CD14-positive monocyte (primary cell): Measurements from ENCODE around the gene IL22. TPM values are rescaled to one million over a fixed set of nuclear protein-coding genes. Genes with fewer than 3 reads are reported as not detected.

Experiments
- DNase-seq, 3 donors: peaks; one replicate each; pipeline ENCODE4 v3.0.0-alpha.2; 2011 to 2022
- H2AFZ ChIP-seq: 2 replicates; pipeline ENCODE4 v1.6.0; 2012; ENCODE audit warnings: mild to moderate bottlenecking, low read depth, low read length, inconsistent platforms; ENCODE audit not compliant: insufficient read depth, poor library complexity, severe bottlenecking
- H3K27ac ChIP-seq, 2 donors: 1 replicate in 1 of 2; 2 replicates in 1 of 2; pipeline ENCODE4 v1.5.1; 2012 to 2013; ENCODE audit warnings: low read length in 2 of 2, control low read depth in 1 of 2, inconsistent platforms in 1 of 2, low read depth in 1 of 2, mild to moderate bottlenecking in 1 of 2
- H3K27me3 ChIP-seq, 2 donors: one replicate each; pipeline versions ENCODE4 v1.6.0 to v1.6.1; 2011 to 2013; ENCODE audit warnings: low read length in 2 of 2; ENCODE audit not compliant: control insufficient read depth in 2 of 2, insufficient read depth in 2 of 2
- H3K36me3 ChIP-seq, 2 donors: replicated peaks in 1 of 2; 1 replicate in 1 of 2; 2 replicates in 1 of 2; pipeline versions ENCODE4 v1.5.1 to v1.6.1; 2012 to 2013; ENCODE audit warnings: low read length in 2 of 2, control low read depth in 1 of 2, inconsistent platforms in 1 of 2, mild to moderate bottlenecking in 1 of 2; ENCODE audit not compliant: insufficient read depth in 2 of 2, control insufficient read depth in 1 of 2
- H3K4me1 ChIP-seq, 2 donors: 1 replicate in 1 of 2; 2 replicates in 1 of 2; pipeline versions ENCODE4 v1.5.1 to v1.6.1; 2012 to 2013; ENCODE audit warnings: low read length in 2 of 2, control low read depth in 1 of 2, inconsistent platforms in 1 of 2, mild to moderate bottlenecking in 1 of 2, moderate library complexity in 1 of 2; ENCODE audit not compliant: insufficient read depth in 2 of 2, control insufficient read depth in 1 of 2
- H3K4me2 ChIP-seq: replicated peaks from 2 replicates; pipeline ENCODE3; 2012; ENCODE audit warnings: low read length, moderate library complexity, mild to moderate bottlenecking; ENCODE audit not compliant: poor library complexity, severe bottlenecking; ENCODE audit errors: extremely low read depth
- H3K4me3 ChIP-seq, 3 experiments: fragments of 200-600 bp in 1 of 3; sonication (generic) in 1 of 3; replicated peaks in 1 of 3; 1 replicate in 2 of 3; 2 replicates in 1 of 3; pipeline ENCODE4 v1.5.1; 2011 to 2013; ENCODE audit warnings: low read length in 3 of 3, mild to moderate bottlenecking in 3 of 3, control low read depth in 2 of 3, low read depth in 2 of 3, inconsistent platforms in 1 of 3, moderate library complexity in 1 of 3
- H3K79me2 ChIP-seq: 2 replicates; pipeline ENCODE4 v1.6.0; 2012; ENCODE audit warnings: mild to moderate bottlenecking, control low read depth, inconsistent platforms, low read length, moderate library complexity; ENCODE audit not compliant: insufficient read depth
- H3K9ac ChIP-seq: 2 replicates; pipeline ENCODE4 v1.6.0; 2017; ENCODE audit warnings: low read length, mild to moderate bottlenecking; ENCODE audit not compliant: insufficient read depth, poor library complexity, severe bottlenecking
- H3K9me3 ChIP-seq, 2 donors: replicated peaks in 1 of 2; 1 replicate in 1 of 2; 2 replicates in 1 of 2; pipeline versions ENCODE4 v1.5.1 to v1.6.1; 2012 to 2013; ENCODE audit warnings: low read length in 2 of 2, control low read depth in 1 of 2; ENCODE audit not compliant: control insufficient read depth in 1 of 2, insufficient read depth in 1 of 2
- H4K20me1 ChIP-seq: 2 replicates; pipeline ENCODE4 v1.6.0; 2012; ENCODE audit warnings: mild to moderate bottlenecking, low read length, control low read depth, moderate library complexity; ENCODE audit not compliant: insufficient read depth
- H3K27ac Mint-ChIP-seq, 7 donors: one replicate each; pipeline ENCODE4 v1.8.0; 2020; ENCODE audit warnings: mild to moderate bottlenecking in 7 of 7, mixed read lengths in 7 of 7, moderate library complexity in 6 of 7, inconsistent platforms in 2 of 7
- H3K27me3 Mint-ChIP-seq, 3 donors: one replicate each; pipeline ENCODE4 v1.8.0; 2021 to 2022; ENCODE audit warnings: low read depth in 3 of 3, mild to moderate bottlenecking in 3 of 3, mixed read lengths in 3 of 3, moderate library complexity in 3 of 3, inconsistent platforms in 1 of 3
- H3K36me3 Mint-ChIP-seq, 2 donors: one replicate each; pipeline ENCODE4 v1.8.0; 2020; ENCODE audit warnings: mixed read lengths in 2 of 2, inconsistent platforms in 1 of 2, mild to moderate bottlenecking in 1 of 2
- H3K4me1 Mint-ChIP-seq: one replicate; pipeline ENCODE4 v1.8.0; 2020; ENCODE audit warnings: mild to moderate bottlenecking, mixed read lengths
- H3K4me3 Mint-ChIP-seq, 2 donors: one replicate each; pipeline ENCODE4 v1.8.0; 2020; ENCODE audit warnings: mild to moderate bottlenecking in 2 of 2, mixed read lengths in 2 of 2, moderate library complexity in 1 of 2
- H3K9me3 Mint-ChIP-seq, 7 donors: one replicate each; pipeline ENCODE4 v1.8.0; 2020 to 2022; ENCODE audit warnings: mixed read lengths in 7 of 7, mild to moderate bottlenecking in 6 of 7, moderate library complexity in 6 of 7, inconsistent platforms in 2 of 7
- WGBS: methylation state at CpG from one replicate; pipeline ENCODE4 v1.1.5; 2013; ENCODE audit warnings: missing lambda C conversion rate; ENCODE audit not compliant: insufficient coverage; 5-methylcytosine and 5-hydroxymethylcytosine counted together
- intact Hi-C, 2 donors: fragments of 100-400 bp; cut with micrococcal nuclease; formaldehyde crosslinking; loops; one replicate each; pipeline versions ENCODE4 v1.15.0 to v1.15.1; 2023
- polyA plus RNA-seq, 3 donors: library from polyadenylated mRNA; depleted of rRNA in 1 of 3; unstranded in 2 of 3; stranded (reverse) in 1 of 3; fragments of 300-500 nt in 2 of 3; fragments of >200 nt in 1 of 3; fragmentation: Illumina TruSeq in 2 of 3; gene quantifications; 1 replicate in 2 of 3; 2 replicates in 1 of 3; pipeline ENCODE4 v1.2.3, GENCODE V29; 2012 to 2021
- TF ChIP-seq, protein P1 (sequence below): fragments of 200-600 bp; IDR thresholded peaks from one replicate; pipeline ENCODE4 v1.8.0; 2022; ENCODE audit warnings: antibody characterized with exemption, mild to moderate bottlenecking

The IL22 gene
- polyA plus RNA-seq, 3 donors, result not detected

DNA sequence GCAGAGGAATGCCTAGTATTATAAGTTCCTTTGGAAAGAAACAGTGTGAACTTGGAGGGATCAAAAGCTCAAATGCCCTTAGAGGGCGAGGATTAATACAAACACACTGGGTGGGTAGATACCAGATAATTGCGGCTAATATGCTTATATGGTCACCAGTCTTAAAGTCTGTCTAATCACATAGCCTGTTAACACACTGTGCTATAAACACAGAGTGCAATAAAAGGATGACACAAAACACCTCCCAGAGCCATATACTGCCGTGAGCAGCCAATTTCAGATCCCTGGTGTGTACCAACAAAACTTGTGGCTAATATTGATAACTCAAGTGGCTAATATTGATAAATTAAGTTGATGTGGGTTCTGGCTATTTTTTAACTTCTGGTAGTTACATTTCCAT lies 26.0 kb downstream of the IL22 start:
- Mint-ChIP-seq H3K27me3 (peaks cover 0 to 9% (median 0%) of the 10 kb centered on the region in 3 donors), H3K27ac (no peak overlapping the region), H3K4me3 (no peak overlapping the region), H3K36me3 (no peaks in the 10 kb centered on the region), H3K4me1 (peaks cover 6% of the 10 kb centered on the region), H3K9me3 (no peaks in the 10 kb centered on the region)
- Histone ChIP-seq H3K79me2 (no peaks in the 10 kb centered on the region), H3K4me2 (no peak overlapping the region), H3K36me3 (no peaks in the 10 kb centered on the region), H3K4me1 (peaks cover 0 to 5% of the 10 kb centered on the region in 2 donors), H3K9ac (no peak overlapping the region), H3K27me3 (no peaks in the 10 kb centered on the region), H3K27ac (no peak overlapping the region), H3K4me3 (no peak overlapping the region), H3K9me3 (no peaks in the 10 kb centered on the region), H2AFZ (no peak overlapping the region), H4K20me1 (no peaks in the 10 kb centered on the region)
- TF ChIP-seq, protein P1, sequence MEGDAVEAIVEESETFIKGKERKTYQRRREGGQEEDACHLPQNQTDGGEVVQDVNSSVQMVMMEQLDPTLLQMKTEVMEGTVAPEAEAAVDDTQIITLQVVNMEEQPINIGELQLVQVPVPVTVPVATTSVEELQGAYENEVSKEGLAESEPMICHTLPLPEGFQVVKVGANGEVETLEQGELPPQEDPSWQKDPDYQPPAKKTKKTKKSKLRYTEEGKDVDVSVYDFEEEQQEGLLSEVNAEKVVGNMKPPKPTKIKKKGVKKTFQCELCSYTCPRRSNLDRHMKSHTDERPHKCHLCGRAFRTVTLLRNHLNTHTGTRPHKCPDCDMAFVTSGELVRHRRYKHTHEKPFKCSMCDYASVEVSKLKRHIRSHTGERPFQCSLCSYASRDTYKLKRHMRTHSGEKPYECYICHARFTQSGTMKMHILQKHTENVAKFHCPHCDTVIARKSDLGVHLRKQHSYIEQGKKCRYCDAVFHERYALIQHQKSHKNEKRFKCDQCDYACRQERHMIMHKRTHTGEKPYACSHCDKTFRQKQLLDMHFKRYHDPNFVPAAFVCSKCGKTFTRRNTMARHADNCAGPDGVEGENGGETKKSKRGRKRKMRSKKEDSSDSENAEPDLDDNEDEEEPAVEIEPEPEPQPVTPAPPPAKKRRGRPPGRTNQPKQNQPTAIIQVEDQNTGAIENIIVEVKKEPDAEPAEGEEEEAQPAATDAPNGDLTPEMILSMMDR, result no peak
- DNase-seq, result no peak
- intact Hi-C loops, result no loop called here
- no CpG with 5 or more reads among the region's 3 CpGs for WGBS

DNA sequence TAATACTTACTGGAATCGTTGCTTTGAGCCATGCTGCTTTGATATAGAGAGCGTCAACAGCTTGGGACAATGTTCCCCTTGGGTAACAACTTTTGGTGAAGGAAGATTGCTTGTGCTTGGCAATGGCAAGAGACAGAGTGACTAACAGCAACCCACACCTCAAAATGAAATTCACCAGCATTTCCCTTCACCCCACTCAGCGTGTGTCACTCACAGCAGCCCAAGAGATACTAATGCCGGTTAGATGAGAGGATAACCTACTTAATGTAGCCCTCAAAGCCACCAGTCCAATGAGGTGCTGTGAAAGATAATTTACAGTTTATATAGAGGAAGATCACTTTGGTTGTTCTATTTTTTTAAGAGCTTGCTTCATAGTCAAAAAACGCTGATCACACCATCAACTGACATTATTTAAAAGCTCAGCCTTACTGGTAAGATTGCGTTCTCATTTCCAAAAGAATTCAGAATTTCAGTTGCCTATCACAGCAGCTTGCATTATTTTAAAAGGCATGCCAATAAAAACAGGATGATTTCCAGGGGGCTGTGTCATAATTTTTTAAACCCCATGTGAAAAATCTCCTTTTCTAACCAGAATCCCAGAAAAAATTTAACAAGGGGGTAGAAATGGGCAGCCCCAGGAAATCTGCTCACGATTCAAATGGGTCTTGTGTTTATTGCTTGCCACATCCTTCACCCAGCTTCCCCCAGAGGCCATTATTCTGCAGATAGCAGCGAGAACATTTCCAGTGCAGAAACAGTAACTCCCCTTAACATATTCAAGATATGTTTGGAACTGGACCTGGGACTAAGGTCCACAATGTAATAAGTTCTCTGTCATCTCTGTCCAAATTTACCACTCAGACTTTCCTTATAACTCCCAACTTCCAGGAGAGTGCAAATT lies 27.6 kb downstream of the IL22 start, which contains the start of gene IL26:
Gene IL26, minus strand, starts transcription at position 235 of the 901 bp plus-strand sequence. Its CDS starts 54 bp downstream, at position 181.
- Mint-ChIP-seq H3K36me3 (no peaks in the 10 kb centered on the region), H3K27me3 (peaks cover 0 to 16% (median 2%) of the 10 kb centered on the region in 3 donors), H3K27ac (no peak within 1 kb of the TSS), H3K4me3 (no peak within 1 kb of the TSS), H3K9me3 (no peaks in the 10 kb centered on the region), H3K4me1 (peaks cover 6% of the 10 kb centered on the region)
- Histone ChIP-seq H3K79me2 (no peaks in the 10 kb centered on the region), H3K36me3 (no peaks in the 10 kb centered on the region), H3K27ac (no peak within 1 kb of the TSS), H3K4me1 (peaks cover 0 to 5% of the 10 kb centered on the region in 2 donors), H3K4me2 (no peak within 1 kb of the TSS), H2AFZ (no peak within 1 kb of the TSS), H3K9me3 (no peaks in the 10 kb centered on the region), H3K9ac (no peak within 1 kb of the TSS), H4K20me1 (no peaks in the 10 kb centered on the region), H3K4me3 (no peak within 1 kb of the TSS), H3K27me3 (no peaks in the 10 kb centered on the region)
- WGBS, result 67% methylated on average over 4 of the region's 8 CpGs
- intact Hi-C loops, result no loop called here
- TF ChIP-seq, protein P1, result no peak
- no peak for DNase-seq
